ENCODE data around the gene CD248.

- TF ChIP-seq E2F6 (IDR thresholded peaks at IDR 0.05; ENCODE audit: borderline replicate concordance, low read depth) = no peak
- no peak for TF ChIP-seq CTCF (IDR thresholded peaks at IDR 0.05)
- no peak for TF ChIP-seq MYC (IDR thresholded peaks at IDR 0.05; ENCODE audit: borderline replicate concordance, low read length)
- no peak for TF ChIP-seq HOXB13 (CRISPR knock-in tag; IDR thresholded peaks at IDR 0.05; ENCODE audit: low read depth)
- TF ChIP-seq KDM5A (IDR thresholded peaks at IDR 0.05) = no peak
Measured at GRCh38 chr11:66279092-66279734, 37.6 kb downstream of the CD248 start.
